Omental fat pad (tissue), 4 donors: ENCODE measurements around the gene PPP1R12B. TPM values are rescaled to one million over a fixed set of nuclear protein-coding genes. Genes with fewer than 3 reads are reported as not detected.

Experiments
- ATAC-seq: fragments of 150-250 bp; one replicate; pipeline ENCODE4 v1.9.1; 2016; ENCODE audit warnings: mild to moderate bottlenecking, moderate library complexity; ENCODE audit not compliant: low FRiP score
- DNase-seq: peaks from one replicate; pipeline ENCODE4 v3.0.0-alpha.2; 2019; ENCODE audit warnings: low spot score
- CTCF ChIP-seq, 3 donors: fragments of 450-650 bp; IDR thresholded peaks; one replicate each; pipeline ENCODE4 v1.5.1; 2016 to 2017; ENCODE audit warnings: antibody characterized with exemption in 3 of 3, mild to moderate bottlenecking in 3 of 3, moderate library complexity in 2 of 3
- small RNA-seq: library from RNA; depleted of rRNA; stranded (forward); fragments of <200 nt; gene quantifications from one replicate; pipeline ENCODE3, GENCODE V24; 2016
- total RNA-seq, 4 donors: library from RNA; depleted of rRNA; stranded (reverse); fragments of >200 nt; gene quantifications; one replicate each; pipeline ENCODE4 v1.1.0, GENCODE V29; 2016

Gene PPP1R12B
- total RNA-seq, 4 donors from 2014 or later, result 44.5 to 92.1 (median 53.7) TPM

DNA sequence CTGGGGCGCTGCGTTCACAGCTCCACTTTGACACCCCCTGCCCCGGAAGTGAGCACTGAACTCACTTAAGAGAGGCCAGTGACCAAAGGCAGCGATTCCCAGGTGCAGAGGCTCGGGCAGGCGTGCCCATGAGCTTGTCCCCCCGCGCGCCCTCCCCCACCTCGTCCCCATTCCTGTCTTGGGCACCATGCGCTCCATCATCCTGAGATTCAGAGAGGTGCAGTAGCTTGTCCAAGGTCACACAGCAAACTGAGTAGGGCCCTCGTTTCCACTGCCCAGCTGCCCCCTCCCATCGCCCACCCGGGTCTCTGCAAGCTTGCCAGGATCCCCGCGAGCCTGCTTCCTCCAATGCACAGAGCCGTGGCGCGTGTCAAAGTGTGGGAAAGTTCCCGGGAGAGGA lies 293.7 kb downstream of the PPP1R12B start:
- TF ChIP-seq CTCF (IDR thresholded peaks at IDR 0.05), result no peak
- ATAC-seq, result no peak
- no peak for DNase-seq

Small RNA genes within 50 kb of the gene (small RNA-seq; reads per million reads assigned to genes)
- gene AC099336.2, result not detected
- not detected for gene RF00156
- gene RNU6-89P, result not detected

Other genes starting within 250 kb of the PPP1R12B start
- under 1 TPM in 1 of 4 donors, not detected in 3; 0.16 TPM for gene GPR37L1, start 225.8 kb upstream of the PPP1R12B start, total RNA-seq
- 10 to 100 TPM; 31.1 to 61.8 (median 43.0) TPM for gene ARL8A, start 204.0 kb upstream of the PPP1R12B start, total RNA-seq
- gene PTPN7, start 188.1 kb upstream of the PPP1R12B start, total RNA-seq, result 10 to 100 TPM in 1 of 4 donors, 1 to 10 TPM in 3; 2.9 to 14.4 (median 4.6) TPM
- under 1 TPM in 2 of 4 donors, not detected in 2; 0.28 to 0.32 TPM for gene LGR6, start 154.9 kb upstream of the PPP1R12B start, total RNA-seq
- 1 to 10 TPM; 2.3 to 5.2 (median 3.2) TPM for gene UBE2T, start 6.8 kb upstream of the PPP1R12B start, total RNA-seq